Activated CD4-positive, alpha-beta T cell treated with anti-CD3 and anti-CD28 coated beads, Interleukin-2, amount 50 U/mL, for 48 hours (primary cell): Measurements from ENCODE around the gene WASHC2A.
A peak's percentile ranks its signal among the peaks of the same experiment; 100 is the strongest.
"Not testable (repeated sequence)": the region's sequence is repeated elsewhere in the genome, so short reads cannot be mapped to it uniquely, and the experiment has no call there.

Experiments
- DNase-seq, 2 experiments: peaks; one replicate each; pipeline ENCODE4 v3.0.0-alpha.2; 2020

Gene WASHC2A

GRCh38 chr10:50067546-50068351 lies at the start of gene WASHC2A:
Gene WASHC2A, plus strand, starts transcription at chr10:50067954. Its CDS starts 52 bp downstream, at chr10:50068006.
- DNase-seq: peak; percentile 82 to 86

GRCh38 chr10:50019279-50019678 lies 48.5 kb upstream of the WASHC2A start:
- DNase-seq: not testable (repeated sequence)

- not testable (repeated sequence) for DNase-seq
Measured at GRCh38 chr10:50020451-50021024, 47.2 kb upstream of the WASHC2A start.

- DNase-seq: no peak
Measured at GRCh38 chr10:50021646-50022045, 46.1 kb upstream of the WASHC2A start.

GRCh38 chr10:50024716-50025383 lies 42.9 kb upstream of the WASHC2A start:
- DNase-seq: not testable (repeated sequence)

GRCh38 chr10:50025627-50026026 lies 42.1 kb upstream of the WASHC2A start:
- no peak for DNase-seq

GRCh38 chr10:50027195-50027594 lies 40.6 kb upstream of the WASHC2A start:
- no peak for DNase-seq

GRCh38 chr10:50033481-50033880 lies 34.3 kb upstream of the WASHC2A start:
- no peak for DNase-seq

- not testable (repeated sequence) for DNase-seq
Measured at GRCh38 chr10:50035337-50035736, 32.4 kb upstream of the WASHC2A start.

GRCh38 chr10:50044941-50045664 lies 22.7 kb upstream of the WASHC2A start:
- DNase-seq: no peak

GRCh38 chr10:50046457-50046856 lies 21.3 kb upstream of the WASHC2A start:
- not testable (repeated sequence) for DNase-seq

- not testable (repeated sequence) for DNase-seq
Measured at GRCh38 chr10:50047594-50047993, 20.2 kb upstream of the WASHC2A start.

GRCh38 chr10:50051995-50052660 lies 15.6 kb upstream of the WASHC2A start:
- not testable (repeated sequence) for DNase-seq

GRCh38 chr10:50052778-50053376 lies 14.9 kb upstream of the WASHC2A start:
- DNase-seq: not testable (repeated sequence)

GRCh38 chr10:50055494-50056292 lies 12.1 kb upstream of the WASHC2A start:
- not testable (repeated sequence) for DNase-seq

GRCh38 chr10:50056654-50057053 lies 11.1 kb upstream of the WASHC2A start:
- not testable (repeated sequence) for DNase-seq

GRCh38 chr10:50058727-50059126 lies 9.0 kb upstream of the WASHC2A start:
- DNase-seq: not testable (repeated sequence)

- DNase-seq: not testable (repeated sequence)
Measured at GRCh38 chr10:50059946-50060345, 7.8 kb upstream of the WASHC2A start.

GRCh38 chr10:50061548-50061947 lies 6.2 kb upstream of the WASHC2A start:
- DNase-seq: not testable (repeated sequence)

GRCh38 chr10:50063100-50063499 lies 4.7 kb upstream of the WASHC2A start:
- peak in 1 of 2 experiments; percentile 12 for DNase-seq

- DNase-seq: not testable (repeated sequence)
Measured at GRCh38 chr10:50068352-50068659, 552 bp downstream of the WASHC2A start.
